22Rv1 (cell line): ENCODE data around the gene NSD1.
A peak's percentile ranks its signal among the peaks of the same experiment; 100 is the strongest.
"Not testable (repeated sequence)": the region's sequence is repeated elsewhere in the genome, so short reads cannot be mapped to it uniquely, and the experiment has no call there.

Source experiments
- H3K27ac ChIP-seq: fragments of 450-650 bp; 2 replicates; pipeline ENCODE4 v1.5.1; 2017
- ZFX ChIP-seq: fragments of 450-650 bp; IDR thresholded peaks from 2 replicates; pipeline ENCODE4 v1.6.1; 2017; ENCODE audit warnings: antibody characterized with exemption, borderline replicate concordance
- TF ChIP-seq, protein P1 (sequence below): fragments of 450-650 bp; IDR thresholded peaks from 2 replicates; pipeline ENCODE4 v1.5.1; 2017; ENCODE audit warnings: mild to moderate bottlenecking

NSD1 gene

DNA sequence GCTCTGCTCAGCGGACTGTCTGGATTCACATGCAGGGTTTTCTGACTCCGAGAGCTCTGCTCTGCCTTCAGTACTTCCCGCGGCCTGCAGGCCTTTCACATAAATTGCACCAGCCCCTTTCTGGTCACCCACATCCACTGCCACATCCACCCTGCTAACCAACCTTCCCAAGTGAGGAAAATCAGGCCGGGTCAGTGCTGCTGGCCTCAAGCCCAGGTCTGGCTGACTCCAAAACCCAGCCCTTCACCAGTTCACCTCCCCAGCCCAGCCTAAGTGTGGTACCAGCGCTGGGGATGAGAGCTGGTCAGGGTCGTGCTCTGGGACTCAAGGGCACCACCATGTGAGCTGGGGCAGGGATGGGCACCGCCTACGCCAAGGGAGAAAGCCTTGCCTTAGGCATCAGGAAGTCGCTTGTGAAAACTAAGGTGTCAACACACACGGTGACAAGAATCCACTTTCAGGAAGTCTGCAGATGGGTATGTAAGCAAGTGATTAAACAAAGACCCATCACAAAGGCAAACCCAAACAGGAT, 205.6 kb downstream of the NSD1 start:
- peak overlapping the region; percentile 31; the same call in 1 of the 2 replicates for H3K27ac ChIP-seq
- TF ChIP-seq ZFX: no peak
- TF ChIP-seq, protein P1, sequence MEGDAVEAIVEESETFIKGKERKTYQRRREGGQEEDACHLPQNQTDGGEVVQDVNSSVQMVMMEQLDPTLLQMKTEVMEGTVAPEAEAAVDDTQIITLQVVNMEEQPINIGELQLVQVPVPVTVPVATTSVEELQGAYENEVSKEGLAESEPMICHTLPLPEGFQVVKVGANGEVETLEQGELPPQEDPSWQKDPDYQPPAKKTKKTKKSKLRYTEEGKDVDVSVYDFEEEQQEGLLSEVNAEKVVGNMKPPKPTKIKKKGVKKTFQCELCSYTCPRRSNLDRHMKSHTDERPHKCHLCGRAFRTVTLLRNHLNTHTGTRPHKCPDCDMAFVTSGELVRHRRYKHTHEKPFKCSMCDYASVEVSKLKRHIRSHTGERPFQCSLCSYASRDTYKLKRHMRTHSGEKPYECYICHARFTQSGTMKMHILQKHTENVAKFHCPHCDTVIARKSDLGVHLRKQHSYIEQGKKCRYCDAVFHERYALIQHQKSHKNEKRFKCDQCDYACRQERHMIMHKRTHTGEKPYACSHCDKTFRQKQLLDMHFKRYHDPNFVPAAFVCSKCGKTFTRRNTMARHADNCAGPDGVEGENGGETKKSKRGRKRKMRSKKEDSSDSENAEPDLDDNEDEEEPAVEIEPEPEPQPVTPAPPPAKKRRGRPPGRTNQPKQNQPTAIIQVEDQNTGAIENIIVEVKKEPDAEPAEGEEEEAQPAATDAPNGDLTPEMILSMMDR: no peak

- not testable (repeated sequence) for H3K27ac ChIP-seq
Measured at GRCh38 chr5:177343000-177343399, 209.4 kb downstream of the NSD1 start.

DNA sequence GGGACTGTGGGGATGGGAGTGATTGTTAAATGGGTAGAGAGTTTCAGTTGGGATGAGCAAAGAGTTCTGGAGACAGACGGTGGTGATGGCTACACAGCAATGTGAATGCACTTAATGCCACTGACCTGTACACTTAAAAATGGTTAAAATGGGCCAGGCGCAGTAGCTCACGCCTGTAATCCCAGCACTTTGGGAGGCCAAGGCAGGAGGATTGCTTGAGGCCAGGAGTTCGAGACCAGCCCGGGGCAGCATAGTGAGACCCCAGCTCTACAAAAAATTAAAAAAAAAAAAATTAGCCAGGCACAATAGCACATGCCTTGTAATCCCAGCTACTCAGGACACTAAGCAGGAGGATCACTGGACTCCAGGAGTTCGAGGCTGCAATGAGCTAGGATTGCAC, 210.2 kb downstream of the NSD1 start:
- TF ChIP-seq, protein P1: no peak
- no peak for TF ChIP-seq ZFX
- no peak overlapping the region for H3K27ac ChIP-seq

GRCh38 chr5:177344891-177345290, 211.3 kb downstream of the NSD1 start:
- no peak for TF ChIP-seq ZFX
- TF ChIP-seq, protein P1: no peak
- H3K27ac ChIP-seq: no peak overlapping the region

- TF ChIP-seq ZFX: no peak
- TF ChIP-seq, protein P1: no peak
- no peak overlapping the region for H3K27ac ChIP-seq
Measured at GRCh38 chr5:177346820-177347219, 213.2 kb downstream of the NSD1 start.

- no peak overlapping the region for H3K27ac ChIP-seq
- TF ChIP-seq, protein P1: no peak
- TF ChIP-seq ZFX: no peak
Measured at GRCh38 chr5:177347699-177348098, 214.1 kb downstream of the NSD1 start.

- peak overlapping the region; percentile 20; the same call in 1 of the 2 replicates for H3K27ac ChIP-seq
- no peak for TF ChIP-seq ZFX
- TF ChIP-seq, protein P1: no peak
Measured at GRCh38 chr5:177349362-177349647, 215.7 kb downstream of the NSD1 start.

- TF ChIP-seq ZFX: no peak
- TF ChIP-seq, protein P1: no peak
- H3K27ac ChIP-seq: 0 out of 2 replicates have a peak overlapping the region, but pooled peaks have one; percentile 20
Measured at GRCh38 chr5:177349762-177350161, 216.2 kb downstream of the NSD1 start.
